Stimulated activated memory B cell treated with anti-CD40 and anti-IgM and Interleukin-4, amounts not matched to agents 10 μg/mL and 1 μg/mL and 100 μg/mL, for 72 hours (primary cell): ENCODE results near the gene BTG4.
A peak's percentile ranks its signal among the peaks of the same experiment; 100 is the strongest.

Experiments used
- ATAC-seq: fragments of 150-1000 bp; cut with Tn5 transposase; 2 replicates; pipeline ENCODE4 v1.10.0; 2021
- H3K27ac Mint-ChIP-seq: one replicate; pipeline ENCODE4 v1.8.0; 2022; ENCODE audit warnings: mild to moderate bottlenecking, mixed read lengths
- H3K27me3 Mint-ChIP-seq: one replicate; pipeline ENCODE4 v1.8.0; 2022; ENCODE audit warnings: mixed read lengths
- H3K36me3 Mint-ChIP-seq: one replicate; pipeline ENCODE4 v1.8.0; 2022; ENCODE audit warnings: mixed read lengths
- H3K4me1 Mint-ChIP-seq: one replicate; pipeline ENCODE4 v1.8.0; 2022; ENCODE audit warnings: mixed read lengths
- H3K4me3 Mint-ChIP-seq: one replicate; pipeline ENCODE4 v1.8.0; 2022; ENCODE audit warnings: mild to moderate bottlenecking, moderate library complexity, mixed read lengths
- H3K9me3 Mint-ChIP-seq: one replicate; pipeline ENCODE4 v1.8.0; 2022; ENCODE audit warnings: mixed read lengths

Gene BTG4

DNA sequence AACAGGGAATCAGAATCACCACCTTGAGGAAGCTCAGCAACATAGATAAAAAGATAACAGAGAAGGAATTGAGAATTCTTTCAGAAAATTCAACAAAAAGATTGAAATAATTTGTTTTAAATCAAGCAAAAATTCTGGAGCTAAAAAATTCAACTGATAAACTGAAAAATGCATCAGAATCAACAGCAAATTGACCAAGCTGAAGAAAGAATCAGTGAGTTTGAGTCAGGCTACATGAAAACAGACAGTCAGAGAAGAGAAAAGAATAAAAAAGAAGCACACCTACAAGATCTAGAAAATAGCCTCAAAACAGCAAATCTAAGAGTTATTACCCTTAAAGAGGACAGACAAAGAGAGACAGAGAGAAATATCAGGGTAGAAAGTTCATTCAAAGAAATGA lies 28.8 kb downstream of the BTG4 start:
- ATAC-seq: no peak
- H3K9me3 Mint-ChIP-seq: peaks cover 24% of the 10 kb centered on the region
- H3K4me1 Mint-ChIP-seq: no peaks in the 10 kb centered on the region
- H3K27ac Mint-ChIP-seq: no peak overlapping the region
- H3K36me3 Mint-ChIP-seq: peaks cover 6% of the 10 kb centered on the region
- no peak overlapping the region for H3K4me3 Mint-ChIP-seq
- peaks cover 62% of the 10 kb centered on the region for H3K27me3 Mint-ChIP-seq

DNA sequence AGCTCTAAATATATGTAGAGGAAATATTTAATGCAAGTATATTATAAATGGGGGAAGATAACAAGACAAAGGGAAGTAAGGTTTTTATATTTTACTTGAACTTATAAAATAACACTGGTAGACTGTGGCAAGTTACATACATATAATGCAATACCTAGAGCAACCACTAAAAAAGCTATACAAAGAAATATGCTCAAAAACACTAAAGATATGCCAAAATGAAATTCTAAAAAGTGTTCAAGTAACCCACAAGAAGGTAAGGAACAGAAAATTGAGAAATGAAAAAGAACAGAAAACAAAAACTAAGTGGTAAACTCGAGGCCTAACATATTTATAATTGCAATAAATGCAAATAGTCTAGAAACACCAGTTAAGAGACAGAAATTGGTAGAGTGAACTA lies 32.5 kb downstream of the BTG4 start:
- H3K27ac Mint-ChIP-seq: no peak overlapping the region
- no peak for ATAC-seq

DNA sequence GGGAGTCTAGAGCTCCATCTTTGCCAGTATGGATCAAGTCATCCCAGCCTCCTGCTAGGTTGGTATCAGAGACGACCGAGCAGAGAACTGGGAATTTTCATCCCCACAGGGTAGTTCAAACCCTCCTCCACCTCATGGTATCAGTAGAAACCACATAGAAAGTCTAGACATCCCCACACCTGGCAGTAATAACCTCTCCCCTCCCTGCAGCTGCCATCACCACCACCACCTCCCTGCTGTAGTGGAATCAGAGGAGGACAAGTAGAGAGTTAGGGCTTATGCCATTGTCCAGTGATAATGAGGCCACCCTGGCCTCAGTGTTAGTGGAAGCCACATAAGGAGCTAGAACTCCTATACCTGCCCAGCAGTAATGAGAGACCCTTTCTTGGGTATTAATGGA lies 34.3 kb downstream of the BTG4 start:
- peaks cover 45% of the 10 kb centered on the region for H3K27me3 Mint-ChIP-seq

More for the DNA sequence above, 32.5 kb downstream of the BTG4 start:
- H3K9me3 Mint-ChIP-seq: peaks cover 15% of the 10 kb centered on the region
- no peak overlapping the region for H3K4me3 Mint-ChIP-seq
- H3K4me1 Mint-ChIP-seq: no peaks in the 10 kb centered on the region
- peaks cover 60% of the 10 kb centered on the region for H3K27me3 Mint-ChIP-seq
- peaks cover 6% of the 10 kb centered on the region for H3K36me3 Mint-ChIP-seq

DNA sequence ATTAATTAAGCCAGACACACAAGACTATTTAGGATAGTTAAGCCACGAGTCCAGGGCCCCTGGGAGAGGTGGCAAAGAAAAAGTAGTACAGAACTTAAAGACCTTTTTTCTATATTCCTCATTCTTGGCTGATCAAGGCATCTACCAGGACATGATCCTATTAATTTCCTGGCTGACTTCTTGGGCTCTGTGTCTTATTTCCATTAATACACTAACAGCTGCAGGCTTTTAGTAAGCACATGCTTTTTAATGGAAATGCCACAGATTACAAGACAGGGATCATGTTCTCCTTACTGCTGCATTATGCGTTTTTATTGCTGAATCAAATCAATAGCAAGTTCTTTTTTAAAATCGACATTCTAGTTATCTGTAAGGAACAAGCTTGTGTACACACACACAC lies 35.2 kb downstream of the BTG4 start:
- no peak for ATAC-seq
- H3K4me1 Mint-ChIP-seq: no peaks in the 10 kb centered on the region
- no peak overlapping the region for H3K4me3 Mint-ChIP-seq
- peaks cover 3% of the 10 kb centered on the region for H3K9me3 Mint-ChIP-seq
- no peaks in the 10 kb centered on the region for H3K36me3 Mint-ChIP-seq
- H3K27me3 Mint-ChIP-seq: peaks cover 45% of the 10 kb centered on the region
- no peak overlapping the region for H3K27ac Mint-ChIP-seq

More for the DNA sequence above, 34.3 kb downstream of the BTG4 start:
- Mint-ChIP-seq H3K27ac (no peak overlapping the region), H3K4me1 (no peaks in the 10 kb centered on the region), H3K9me3 (peaks cover 7% of the 10 kb centered on the region), H3K36me3 (no peaks in the 10 kb centered on the region), H3K4me3 (no peak overlapping the region)
- no peak for ATAC-seq

DNA sequence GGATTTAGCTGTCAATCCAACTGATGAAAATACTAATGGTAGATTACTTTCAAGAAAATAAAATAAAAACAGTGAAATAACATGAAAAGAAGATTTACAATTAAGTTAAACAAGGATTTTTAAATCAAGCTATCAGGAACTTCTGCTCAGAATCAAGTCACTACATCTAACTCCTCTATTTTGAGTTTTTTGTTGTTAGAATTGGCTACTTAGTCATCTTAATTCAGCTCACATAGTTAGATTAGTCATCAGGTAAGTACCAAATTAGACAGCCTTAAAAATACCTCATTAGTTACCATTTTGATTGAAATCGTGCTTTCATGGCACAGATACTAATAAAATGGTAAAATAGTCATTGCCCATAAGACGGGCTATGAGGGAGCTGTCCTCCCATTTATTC lies 35.8 kb downstream of the BTG4 start:
- ATAC-seq: no peak
- no peaks in the 10 kb centered on the region for H3K4me1 Mint-ChIP-seq
- H3K4me3 Mint-ChIP-seq: no peak overlapping the region
- H3K9me3 Mint-ChIP-seq: peaks cover 3% of the 10 kb centered on the region
- no peaks in the 10 kb centered on the region for H3K36me3 Mint-ChIP-seq
- no peak overlapping the region for H3K27ac Mint-ChIP-seq
- H3K27me3 Mint-ChIP-seq: peaks cover 45% of the 10 kb centered on the region

DNA sequence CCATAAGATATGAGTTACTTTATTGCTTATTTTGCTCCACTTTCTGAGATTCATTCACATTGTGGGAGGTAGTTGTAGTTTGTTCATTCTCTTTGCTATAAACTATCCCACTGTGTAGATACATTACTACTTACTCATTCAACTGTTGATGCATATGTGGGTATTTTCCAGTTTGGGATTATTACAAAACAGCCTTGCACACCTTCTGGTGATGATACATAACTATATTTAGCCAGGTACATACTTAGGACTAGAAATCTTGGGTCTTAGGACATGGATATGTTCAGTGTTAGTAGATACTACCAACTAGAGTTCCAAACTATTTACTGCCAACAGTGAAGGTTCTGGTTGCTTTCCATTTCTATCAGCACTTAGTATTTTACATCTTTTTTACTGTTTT lies 37.8 kb downstream of the BTG4 start:
- H3K4me3 Mint-ChIP-seq: no peak overlapping the region
- ATAC-seq: no peak
- no peaks in the 10 kb centered on the region for H3K4me1 Mint-ChIP-seq
- H3K9me3 Mint-ChIP-seq: no peaks in the 10 kb centered on the region
- H3K27ac Mint-ChIP-seq: no peak overlapping the region
- H3K27me3 Mint-ChIP-seq: peaks cover 32% of the 10 kb centered on the region
- H3K36me3 Mint-ChIP-seq: no peaks in the 10 kb centered on the region

DNA sequence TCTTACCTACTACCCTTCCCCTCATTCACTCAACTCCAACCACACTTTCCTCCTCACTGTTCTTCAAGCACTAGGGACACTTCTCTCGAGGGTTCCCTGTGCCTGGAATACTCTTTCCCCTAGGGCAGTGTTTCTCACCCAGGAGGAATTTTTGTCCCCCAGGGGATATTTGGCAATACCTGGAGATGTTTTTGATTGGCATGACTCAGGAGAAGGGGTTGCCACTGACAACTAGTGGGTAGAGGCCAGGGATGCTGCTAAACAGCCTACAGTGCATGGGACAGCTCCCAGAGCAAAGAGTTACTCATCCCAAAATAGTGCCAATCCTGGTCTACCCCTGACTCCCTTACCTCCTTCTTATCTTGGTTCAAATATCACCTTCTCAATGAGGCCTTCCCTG lies 40.0 kb downstream of the BTG4 start:
- Mint-ChIP-seq H3K9me3 (no peaks in the 10 kb centered on the region), H3K4me3 (no peak overlapping the region), H3K4me1 (no peaks in the 10 kb centered on the region), H3K27me3 (peaks cover 10% of the 10 kb centered on the region), H3K27ac (no peak overlapping the region), H3K36me3 (no peaks in the 10 kb centered on the region)
- ATAC-seq: no peak

DNA sequence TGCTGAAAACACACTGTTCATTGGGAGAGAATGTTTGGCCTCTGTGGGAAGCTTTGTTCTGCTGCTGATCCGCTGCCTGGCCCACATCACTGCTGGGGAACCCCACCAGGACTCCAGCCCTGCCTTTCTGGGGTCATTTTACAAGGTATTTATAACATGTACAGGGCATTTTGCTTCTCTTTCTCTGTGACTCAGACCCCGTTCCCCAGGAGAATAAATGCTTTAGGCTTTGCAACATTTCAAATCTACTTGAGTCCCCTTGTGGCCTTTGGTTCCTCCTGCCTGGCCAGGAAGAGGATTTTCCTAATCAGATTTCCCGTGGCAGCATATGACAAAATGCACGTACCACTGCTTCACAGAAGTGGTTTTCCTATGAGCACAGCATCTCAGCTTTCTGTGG lies 43.0 kb downstream of the BTG4 start:
- H3K4me3 Mint-ChIP-seq: no peak overlapping the region
- H3K9me3 Mint-ChIP-seq: no peaks in the 10 kb centered on the region
- no peaks in the 10 kb centered on the region for H3K4me1 Mint-ChIP-seq

DNA sequence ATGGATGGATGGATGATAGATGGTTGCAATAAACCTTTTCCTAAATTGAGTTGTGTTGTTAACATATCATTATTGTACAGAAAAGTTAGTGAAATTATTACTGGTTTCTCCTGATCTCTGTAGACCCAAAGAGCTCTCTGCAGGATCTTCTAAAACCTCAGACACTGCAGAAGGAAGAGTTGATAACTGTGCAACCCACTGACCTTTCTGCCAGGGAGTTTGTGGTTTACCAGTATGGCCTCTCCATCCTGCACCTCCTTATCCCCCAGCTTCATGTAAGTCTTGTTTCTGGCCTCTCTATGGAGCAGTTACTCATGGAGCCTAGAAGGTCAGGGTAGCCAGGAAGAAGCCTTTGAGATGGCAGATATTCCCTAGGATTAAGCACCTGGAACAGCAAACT lies 45.6 kb downstream of the BTG4 start:
- no peaks in the 10 kb centered on the region for H3K36me3 Mint-ChIP-seq
- no peaks in the 10 kb centered on the region for H3K9me3 Mint-ChIP-seq
- H3K4me1 Mint-ChIP-seq: no peaks in the 10 kb centered on the region
- no peak overlapping the region for H3K4me3 Mint-ChIP-seq
- no peak overlapping the region for H3K27ac Mint-ChIP-seq
- H3K27me3 Mint-ChIP-seq: peaks cover 9% of the 10 kb centered on the region
- ATAC-seq: no peak

More for the DNA sequence above, 43.0 kb downstream of the BTG4 start:
- no peak for ATAC-seq
- no peaks in the 10 kb centered on the region for H3K27me3 Mint-ChIP-seq
- no peak overlapping the region for H3K27ac Mint-ChIP-seq
- H3K36me3 Mint-ChIP-seq: no peaks in the 10 kb centered on the region

DNA sequence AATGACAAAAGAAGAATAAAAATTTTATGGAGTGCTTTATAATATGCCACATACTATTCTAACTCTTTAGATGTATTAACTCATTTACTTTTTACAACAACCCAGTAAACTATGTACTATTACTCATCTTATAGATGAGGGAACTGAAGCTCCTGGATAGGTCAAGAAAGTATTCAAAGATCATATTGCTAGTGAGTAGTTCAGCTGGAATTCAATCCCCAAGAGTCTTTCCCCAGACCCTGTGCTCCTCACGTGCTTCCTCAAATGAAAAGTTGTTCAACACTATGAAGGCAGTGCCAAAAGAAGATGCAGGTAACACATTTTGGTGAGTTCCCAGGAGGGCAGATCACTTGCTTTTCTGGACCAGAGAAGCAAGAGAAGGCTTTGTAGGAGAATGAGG lies 46.8 kb downstream of the BTG4 start:
- H3K27me3 Mint-ChIP-seq: peaks cover 20% of the 10 kb centered on the region
- H3K9me3 Mint-ChIP-seq: no peaks in the 10 kb centered on the region
- no peak overlapping the region for H3K27ac Mint-ChIP-seq
- no peaks in the 10 kb centered on the region for H3K4me1 Mint-ChIP-seq
- H3K4me3 Mint-ChIP-seq: no peak overlapping the region
- H3K36me3 Mint-ChIP-seq: no peaks in the 10 kb centered on the region
- no peak for ATAC-seq

DNA sequence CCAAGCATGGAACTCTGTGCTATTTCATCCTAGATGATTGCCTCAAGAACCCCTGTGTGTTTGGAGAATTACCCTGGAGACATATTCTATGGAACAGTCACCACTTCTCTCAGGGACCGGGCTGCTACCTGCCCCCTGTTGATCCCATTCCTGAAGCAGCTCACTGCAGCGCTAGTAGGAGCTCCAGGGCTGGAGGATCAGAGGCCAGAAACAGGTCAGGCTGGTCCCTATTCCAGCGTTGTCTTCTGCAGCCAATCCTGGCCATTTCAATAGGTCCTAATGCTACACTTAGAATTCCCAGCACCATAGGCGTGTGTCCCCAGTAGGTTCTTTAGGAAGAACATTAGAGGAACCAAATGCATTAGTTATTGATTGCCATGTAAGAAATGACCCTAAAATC lies 48.9 kb downstream of the BTG4 start:
- no peak overlapping the region for H3K27ac Mint-ChIP-seq
- no peak for ATAC-seq
- H3K4me1 Mint-ChIP-seq: no peaks in the 10 kb centered on the region
- no peak overlapping the region for H3K4me3 Mint-ChIP-seq
- no peaks in the 10 kb centered on the region for H3K36me3 Mint-ChIP-seq
- H3K27me3 Mint-ChIP-seq: peaks cover 40% of the 10 kb centered on the region
- no peaks in the 10 kb centered on the region for H3K9me3 Mint-ChIP-seq

DNA sequence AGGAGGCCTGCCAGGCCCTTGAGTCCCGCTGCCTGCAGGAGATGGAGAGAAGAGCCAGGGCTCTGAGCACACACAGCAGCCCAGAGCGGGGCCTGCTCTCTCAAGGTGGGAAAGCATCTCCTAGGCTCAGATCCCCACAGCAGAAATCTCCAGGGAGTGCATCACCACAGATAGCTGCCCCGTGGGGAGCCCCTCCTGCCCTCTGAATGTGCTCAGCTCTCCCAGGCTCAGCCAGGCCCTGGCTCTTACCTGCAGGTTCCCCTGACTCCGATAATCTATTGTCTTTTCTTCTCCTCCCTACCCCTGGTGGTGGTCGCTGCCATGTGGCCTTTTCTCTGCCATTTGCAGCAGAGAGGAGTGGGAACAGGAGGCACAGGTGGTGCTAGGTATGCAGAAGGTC lies 49.9 kb downstream of the BTG4 start:
- H3K27me3 Mint-ChIP-seq: peaks cover 49% of the 10 kb centered on the region
- no peaks in the 10 kb centered on the region for H3K4me1 Mint-ChIP-seq
- H3K36me3 Mint-ChIP-seq: no peaks in the 10 kb centered on the region
- H3K9me3 Mint-ChIP-seq: no peaks in the 10 kb centered on the region
- H3K4me3 Mint-ChIP-seq: no peak overlapping the region
- no peak overlapping the region for H3K27ac Mint-ChIP-seq
- ATAC-seq: peak; percentile 18

DNA sequence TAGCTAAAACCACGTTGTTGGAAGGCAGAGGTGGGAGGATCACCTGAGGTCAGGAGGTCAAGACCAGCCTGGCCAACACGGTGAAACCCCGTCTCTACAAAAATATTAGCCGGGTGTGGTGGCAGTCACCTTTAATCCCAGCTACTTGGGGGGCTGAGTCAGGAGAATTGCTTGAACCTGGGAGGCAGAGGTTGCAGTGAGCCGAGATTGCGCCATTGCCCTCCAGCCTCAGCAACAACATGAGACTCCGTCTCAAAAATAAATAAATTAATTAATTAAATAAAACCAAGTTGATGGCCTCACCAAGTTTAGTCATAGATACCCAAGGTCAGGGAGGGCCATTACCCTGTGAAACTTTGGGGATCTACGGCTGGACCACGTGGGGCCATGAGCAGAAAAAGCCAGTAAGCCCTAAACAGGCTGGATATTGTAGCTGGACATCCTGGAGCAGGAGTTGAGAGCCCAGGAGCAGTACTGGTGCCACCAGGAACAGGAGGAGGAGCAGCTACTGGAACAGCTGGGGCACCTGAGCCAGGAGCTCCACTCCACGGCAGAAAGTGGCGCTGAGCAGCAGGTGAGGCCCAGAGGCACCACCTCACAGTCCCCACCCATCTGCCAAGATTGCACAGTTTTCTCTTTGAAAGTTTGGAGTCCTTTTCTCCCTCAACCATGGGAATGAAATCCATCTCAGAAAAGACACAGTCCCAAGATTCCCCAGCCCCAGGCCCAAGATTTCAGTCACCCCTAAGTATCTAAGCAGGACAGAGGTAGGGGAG lies 50.5 kb downstream of the BTG4 start:
- H3K4me1 Mint-ChIP-seq: no peaks in the 10 kb centered on the region
- H3K27me3 Mint-ChIP-seq: peaks cover 56% of the 10 kb centered on the region
- H3K9me3 Mint-ChIP-seq: no peaks in the 10 kb centered on the region
- no peak overlapping the region for H3K4me3 Mint-ChIP-seq
- no peak for ATAC-seq
- H3K36me3 Mint-ChIP-seq: no peaks in the 10 kb centered on the region
- H3K27ac Mint-ChIP-seq: no peak overlapping the region

DNA sequence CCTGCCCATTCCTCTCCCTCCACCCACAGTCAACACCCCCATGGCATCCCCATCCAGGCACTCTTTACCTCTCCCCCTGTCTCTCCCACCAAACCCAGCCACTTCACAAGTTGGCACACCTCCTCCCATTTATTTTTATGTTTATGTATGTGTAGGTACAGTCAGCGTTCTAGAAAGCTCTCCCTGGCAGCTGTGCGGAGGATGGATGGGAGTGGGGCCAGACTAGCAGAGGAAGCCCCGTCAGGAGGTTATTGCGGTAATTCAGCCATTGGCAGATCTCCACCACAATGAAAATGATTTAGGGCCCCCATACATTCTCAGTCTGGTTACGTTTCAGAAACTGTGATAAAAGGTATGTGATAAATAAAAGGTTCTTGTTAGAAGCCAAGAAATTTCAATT lies 51.3 kb downstream of the BTG4 start:
- Mint-ChIP-seq H3K27me3 (peaks cover 63% of the 10 kb centered on the region), H3K9me3 (no peaks in the 10 kb centered on the region), H3K4me3 (no peak overlapping the region), H3K36me3 (no peaks in the 10 kb centered on the region), H3K27ac (no peak overlapping the region), H3K4me1 (no peaks in the 10 kb centered on the region)
- ATAC-seq: no peak

DNA sequence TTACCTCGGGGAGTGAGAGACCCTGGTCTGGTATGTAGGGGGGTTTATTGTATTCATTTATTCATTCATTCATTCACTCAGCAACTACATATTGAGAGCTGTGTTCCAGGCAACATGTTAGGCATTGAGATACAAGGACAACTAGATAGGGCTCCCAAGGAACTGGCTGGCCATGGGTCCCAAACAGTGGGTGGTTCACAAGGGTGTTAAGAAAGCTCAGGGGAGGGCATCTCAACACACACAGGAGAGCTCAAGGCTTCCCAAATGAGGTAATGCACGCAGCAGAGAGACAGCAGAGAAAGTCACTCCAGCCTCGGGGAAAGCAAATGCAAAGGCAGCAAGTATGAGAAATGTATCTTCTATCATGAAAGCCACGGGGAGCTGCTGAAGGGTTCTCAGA lies 51.8 kb downstream of the BTG4 start:
- Mint-ChIP-seq H3K4me3 (no peak overlapping the region), H3K9me3 (no peaks in the 10 kb centered on the region), H3K27ac (no peak overlapping the region), H3K27me3 (peaks cover 68% of the 10 kb centered on the region), H3K36me3 (no peaks in the 10 kb centered on the region), H3K4me1 (no peaks in the 10 kb centered on the region)
- no peak for ATAC-seq

DNA sequence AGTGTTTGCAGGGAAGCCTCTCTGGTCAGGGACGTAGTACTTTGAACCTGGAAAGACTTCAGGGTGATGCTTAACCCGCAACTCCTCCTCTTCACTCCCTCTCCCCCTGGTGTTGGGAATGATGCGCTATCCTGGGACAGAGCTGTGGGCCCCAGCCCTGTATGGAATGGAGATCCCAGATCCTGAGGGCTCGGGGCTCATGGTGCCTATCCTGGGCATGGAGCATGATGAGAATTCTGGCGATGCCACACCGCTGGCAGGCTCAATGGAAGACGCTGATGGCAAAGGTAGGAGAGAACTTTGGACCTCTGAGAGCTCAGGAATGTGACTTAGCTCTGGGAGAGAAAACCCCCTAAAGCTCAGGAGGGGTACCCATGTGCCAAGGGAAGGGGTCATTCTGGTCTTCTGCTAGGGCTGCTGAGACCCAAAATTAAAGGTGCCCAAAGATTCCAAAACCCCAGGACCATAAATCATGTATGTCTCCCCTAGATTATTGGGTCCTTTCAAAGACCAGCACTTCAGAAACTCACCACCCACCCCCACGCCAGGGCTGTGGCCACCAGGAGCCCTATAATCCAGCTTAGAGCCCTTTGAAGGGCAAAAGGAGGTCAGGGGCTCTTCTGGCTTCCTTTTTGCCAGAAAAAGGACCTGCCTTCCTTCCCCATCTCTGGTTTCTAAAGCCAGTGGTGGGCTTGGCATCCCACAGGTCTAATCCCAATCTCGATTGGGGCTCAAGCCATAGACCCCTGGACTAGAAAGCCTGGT lies 52.5 kb downstream of the BTG4 start:
- Mint-ChIP-seq H3K9me3 (no peaks in the 10 kb centered on the region), H3K27ac (no peak overlapping the region), H3K4me1 (no peaks in the 10 kb centered on the region), H3K27me3 (peaks cover 74% of the 10 kb centered on the region), H3K4me3 (no peak overlapping the region), H3K36me3 (no peaks in the 10 kb centered on the region)
- ATAC-seq: no peak
